ENCODE measurements around the gene ASB15.
A peak's percentile ranks its signal among the peaks of the same experiment; 100 is the strongest.

The ASB15 gene

GRCh38 chr7:123635551-123636359, 34.1 kb downstream of the ASB15 start:
- DNase-seq (ENCODE audit: low spot score) = peak; percentile 22

GRCh38 chr7:123637203-123637602, 35.6 kb downstream of the ASB15 start:
- no peak for DNase-seq (ENCODE audit: low spot score)

GRCh38 chr7:123637878-123638277, 36.3 kb downstream of the ASB15 start:
- DNase-seq (ENCODE audit: low spot score) = no peak

- no peak for DNase-seq (ENCODE audit: low spot score)
These were observed 38.0 kb downstream of the ASB15 start for GRCh38 chr7:123639631-123640030.

- DNase-seq (ENCODE audit: low spot score) = no peak
These were observed 39.0 kb downstream of the ASB15 start for GRCh38 chr7:123640583-123640982.

GRCh38 chr7:123641901-123642300, 40.3 kb downstream of the ASB15 start:
- DNase-seq (ENCODE audit: low spot score) = no peak

GRCh38 chr7:123643495-123644441, 42.1 kb downstream of the ASB15 start:
- DNase-seq (ENCODE audit: low spot score) = no peak

- DNase-seq (ENCODE audit: low spot score) = no peak
These were observed 43.9 kb downstream of the ASB15 start for GRCh38 chr7:123645516-123645915.

GRCh38 chr7:123647106-123647730, 45.6 kb downstream of the ASB15 start:
- DNase-seq (ENCODE audit: low spot score) = no peak

GRCh38 chr7:123649964-123650363, 48.3 kb downstream of the ASB15 start:
- DNase-seq (ENCODE audit: low spot score) = no peak

- DNase-seq (ENCODE audit: low spot score) = no peak
These were observed 49.0 kb downstream of the ASB15 start for GRCh38 chr7:123650595-123650994.

- DNase-seq (ENCODE audit: low spot score) = peak; percentile 16
These were observed 50.8 kb downstream of the ASB15 start for GRCh38 chr7:123652406-123652805.

- no peak for DNase-seq (ENCODE audit: low spot score)
These were observed 51.5 kb downstream of the ASB15 start for GRCh38 chr7:123653162-123653561.

GRCh38 chr7:123655614-123656013, 54.0 kb downstream of the ASB15 start, which contains the start of gene LMOD2:
Gene LMOD2 (plus strand): TSS chr7:123655866. CDS start chr7:123655964, 98 bp downstream.
- no peak for DNase-seq (ENCODE audit: low spot score)

- DNase-seq (ENCODE audit: low spot score) = no peak
These were observed 55.1 kb downstream of the ASB15 start for GRCh38 chr7:123656544-123657303.

GRCh38 chr7:123657304-123657685, 55.7 kb downstream of the ASB15 start:
- DNase-seq (ENCODE audit: low spot score) = no peak

GRCh38 chr7:123658023-123658422, 56.4 kb downstream of the ASB15 start:
- DNase-seq (ENCODE audit: low spot score) = no peak

GRCh38 chr7:123660514-123661354, 59.1 kb downstream of the ASB15 start:
- no peak for DNase-seq (ENCODE audit: low spot score)

GRCh38 chr7:123661765-123662164, 60.1 kb downstream of the ASB15 start:
- no peak for DNase-seq (ENCODE audit: low spot score)

GRCh38 chr7:123662293-123662692, 60.7 kb downstream of the ASB15 start:
- DNase-seq (ENCODE audit: low spot score) = no peak

- DNase-seq (ENCODE audit: low spot score) = no peak
These were observed 61.1 kb downstream of the ASB15 start for GRCh38 chr7:123662755-123663154.
